ENCODE results near the gene PRAMEF10. TPM values are rescaled to one million over a fixed set of nuclear protein-coding genes. Genes with fewer than 3 reads are reported as not detected.
"Not testable (repeated sequence)": the region's sequence is repeated elsewhere in the genome, so short reads cannot be mapped to it uniquely, and the experiment has no call there.

The PRAMEF10 gene
- not detected for total RNA-seq

- not testable (repeated sequence) for H3K4me3 Mint-ChIP-seq; H3K9me3 Mint-ChIP-seq; H3K27ac Mint-ChIP-seq; H3K36me3 Mint-ChIP-seq (ENCODE audit: low read depth); ATAC-seq (replicated peaks); H3K27me3 Mint-ChIP-seq; H3K4me1 Mint-ChIP-seq
Measured at GRCh38 chr1:12898170-12898569, at the start of gene PRAMEF10. Gene PRAMEF10 (minus strand): TSS chr1:12898270. CDS start chr1:12895847, 2,423 bp downstream.

- H3K27ac Mint-ChIP-seq; ATAC-seq (replicated peaks); H3K27me3 Mint-ChIP-seq; H3K9me3 Mint-ChIP-seq; H3K36me3 Mint-ChIP-seq (ENCODE audit: low read depth); H3K4me3 Mint-ChIP-seq; H3K4me1 Mint-ChIP-seq: not testable (repeated sequence)
Measured at GRCh38 chr1:12947480-12947879, 49.4 kb upstream of the PRAMEF10 start, which contains the start of gene PRAMEF6. Gene PRAMEF6 (minus strand): TSS chr1:12947580. CDS start chr1:12942518, 5,062 bp downstream.

- H3K4me3 Mint-ChIP-seq; H3K27me3 Mint-ChIP-seq; H3K36me3 Mint-ChIP-seq (ENCODE audit: low read depth); H3K9me3 Mint-ChIP-seq; H3K4me1 Mint-ChIP-seq; ATAC-seq (replicated peaks); H3K27ac Mint-ChIP-seq: not testable (repeated sequence)
Measured at GRCh38 chr1:12924368-12924767, 26.3 kb upstream of the PRAMEF10 start.

GRCh38 chr1:12921749-12922148 lies 23.7 kb upstream of the PRAMEF10 start:
- H3K4me3 Mint-ChIP-seq, result not testable (repeated sequence)

GRCh38 chr1:12916310-12916709 lies 18.2 kb upstream of the PRAMEF10 start, which contains the start of gene PRAMEF7:
Gene PRAMEF7 (plus strand): TSS chr1:12916610. CDS start chr1:12917693, 1,083 bp downstream.
- H3K36me3 Mint-ChIP-seq (ENCODE audit: low read depth); H3K9me3 Mint-ChIP-seq; H3K4me1 Mint-ChIP-seq: not testable (repeated sequence)

More at GRCh38 chr1:12921749-12922148, 23.7 kb upstream of the PRAMEF10 start:
- H3K4me1 Mint-ChIP-seq; H3K9me3 Mint-ChIP-seq; H3K36me3 Mint-ChIP-seq (ENCODE audit: low read depth); H3K27me3 Mint-ChIP-seq; H3K27ac Mint-ChIP-seq; ATAC-seq (replicated peaks): not testable (repeated sequence)

GRCh38 chr1:12903793-12904572 lies 5.9 kb upstream of the PRAMEF10 start:
- not testable (repeated sequence) for H3K4me3 Mint-ChIP-seq; H3K9me3 Mint-ChIP-seq; ATAC-seq (replicated peaks); H3K27ac Mint-ChIP-seq; H3K4me1 Mint-ChIP-seq; H3K27me3 Mint-ChIP-seq; H3K36me3 Mint-ChIP-seq (ENCODE audit: low read depth)

More at GRCh38 chr1:12916310-12916709, 18.2 kb upstream of the PRAMEF10 start, which contains the start of gene PRAMEF7:
- H3K4me3 Mint-ChIP-seq; H3K27me3 Mint-ChIP-seq; H3K27ac Mint-ChIP-seq; ATAC-seq (replicated peaks): not testable (repeated sequence)

GRCh38 chr1:12899186-12899585 lies 1.1 kb upstream of the PRAMEF10 start:
- not testable (repeated sequence) for H3K27ac Mint-ChIP-seq; H3K4me3 Mint-ChIP-seq; ATAC-seq (replicated peaks); H3K36me3 Mint-ChIP-seq (ENCODE audit: low read depth); H3K4me1 Mint-ChIP-seq; H3K9me3 Mint-ChIP-seq; H3K27me3 Mint-ChIP-seq

GRCh38 chr1:12886101-12886500 lies 12.0 kb downstream of the PRAMEF10 start, which contains the start of gene PRAMEF4:
Gene PRAMEF4 (minus strand): TSS chr1:12886201. CDS start chr1:12883394, 2,807 bp downstream.
- not testable (repeated sequence) for H3K4me3 Mint-ChIP-seq; H3K36me3 Mint-ChIP-seq (ENCODE audit: low read depth); H3K9me3 Mint-ChIP-seq; ATAC-seq (replicated peaks); H3K27ac Mint-ChIP-seq; H3K27me3 Mint-ChIP-seq; H3K4me1 Mint-ChIP-seq

- not testable (repeated sequence) for ATAC-seq (replicated peaks); H3K4me1 Mint-ChIP-seq; H3K27ac Mint-ChIP-seq; H3K27me3 Mint-ChIP-seq; H3K9me3 Mint-ChIP-seq; H3K36me3 Mint-ChIP-seq (ENCODE audit: low read depth); H3K4me3 Mint-ChIP-seq
Measured at GRCh38 chr1:12878453-12878852, 19.6 kb downstream of the PRAMEF10 start.

- H3K36me3 Mint-ChIP-seq (ENCODE audit: low read depth), result not testable (repeated sequence)
Measured at GRCh38 chr1:12863131-12863880, 34.8 kb downstream of the PRAMEF10 start.

GRCh38 chr1:12856786-12857185 lies 41.3 kb downstream of the PRAMEF10 start, which contains the start of gene PRAMEF2:
Gene PRAMEF2 (plus strand): TSS chr1:12857086. CDS start chr1:12859010, 1,924 bp downstream.
- not testable (repeated sequence) for H3K36me3 Mint-ChIP-seq (ENCODE audit: low read depth); H3K4me1 Mint-ChIP-seq; H3K9me3 Mint-ChIP-seq; H3K4me3 Mint-ChIP-seq; H3K27ac Mint-ChIP-seq; ATAC-seq (replicated peaks); H3K27me3 Mint-ChIP-seq

More at GRCh38 chr1:12863131-12863880, 34.8 kb downstream of the PRAMEF10 start:
- not testable (repeated sequence) for H3K27me3 Mint-ChIP-seq; H3K4me1 Mint-ChIP-seq; H3K4me3 Mint-ChIP-seq; H3K27ac Mint-ChIP-seq; ATAC-seq (replicated peaks); H3K9me3 Mint-ChIP-seq

- H3K4me1 Mint-ChIP-seq, result no peaks in the 10 kb centered on the region
- no peaks in the 10 kb centered on the region for H3K9me3 Mint-ChIP-seq
- no peak overlapping the region for H3K27ac Mint-ChIP-seq
- no peak overlapping the region for H3K4me3 Mint-ChIP-seq
- ATAC-seq (replicated peaks), result no peak
- no peaks in the 10 kb centered on the region for H3K36me3 Mint-ChIP-seq (ENCODE audit: low read depth)
- H3K27me3 Mint-ChIP-seq, result peaks cover 7% of the 10 kb centered on the region
Measured at GRCh38 chr1:12851779-12852178, 46.3 kb downstream of the PRAMEF10 start.

- peaks cover 11% of the 10 kb centered on the region for H3K27me3 Mint-ChIP-seq
- not testable (repeated sequence) for H3K27ac Mint-ChIP-seq; ATAC-seq (replicated peaks); H3K36me3 Mint-ChIP-seq (ENCODE audit: low read depth); H3K4me3 Mint-ChIP-seq; H3K4me1 Mint-ChIP-seq; H3K9me3 Mint-ChIP-seq
Measured at GRCh38 chr1:12848620-12849019, 49.5 kb downstream of the PRAMEF10 start, which contains the start of gene HNRNPCL1. Gene HNRNPCL1 (minus strand): TSS chr1:12848720. CDS start chr1:12848289, 431 bp downstream.

All from activated T-helper 17 cell treated with anti-CD3 and anti-CD28 coated beads, Interleukin-2, amount 50 U/mL, for 72 hours (primary cell).